Stimulated activated naive B cell treated with anti-CD40 and anti-IgM and Interleukin-4, amounts not matched to agents 10 μg/mL and 1 μg/mL and 100 μg/mL, for 72 hours (primary cell): ENCODE measurements around the gene UCHL5.
"Not testable (repeated sequence)": the region's sequence is repeated elsewhere in the genome, so short reads cannot be mapped to it uniquely, and the experiment has no call there.

Source experiments
- ATAC-seq, 2 donors: fragments of 150-1000 bp; cut with Tn5 transposase; replicated peaks; 2 replicates each; pipeline ENCODE4 v1.10.0; 2021; ENCODE audit warnings: moderate library complexity in 1 of 2
- DNase-seq: peaks from one replicate; pipeline ENCODE4 v3.0.0; 2021
- H3K27ac Mint-ChIP-seq: one replicate; pipeline ENCODE4 v1.8.0; 2022; ENCODE audit warnings: mild to moderate bottlenecking, mixed read lengths
- H3K27me3 Mint-ChIP-seq, 2 donors: one replicate each; pipeline ENCODE4 v1.8.0; 2022; ENCODE audit warnings: mixed read lengths in 2 of 2
- H3K36me3 Mint-ChIP-seq, 2 donors: one replicate each; pipeline ENCODE4 v1.8.0; 2022; ENCODE audit warnings: mixed read lengths in 2 of 2, mild to moderate bottlenecking in 1 of 2
- H3K4me1 Mint-ChIP-seq, 2 donors: one replicate each; pipeline ENCODE4 v1.8.0; 2022; ENCODE audit warnings: mixed read lengths in 2 of 2, mild to moderate bottlenecking in 1 of 2
- H3K4me3 Mint-ChIP-seq, 2 donors: one replicate each; pipeline ENCODE4 v1.8.0; 2022; ENCODE audit warnings: mild to moderate bottlenecking in 2 of 2, mixed read lengths in 2 of 2, moderate library complexity in 1 of 2
- H3K9me3 Mint-ChIP-seq, 2 donors: one replicate each; pipeline ENCODE4 v1.8.0; 2022; ENCODE audit warnings: mixed read lengths in 2 of 2, mild to moderate bottlenecking in 1 of 2

UCHL5 gene

GRCh38 chr1:193013005-193013404 lies 46.2 kb downstream of the UCHL5 start:
- ATAC-seq (no peak), DNase-seq (no peak)

GRCh38 chr1:193011406-193011805 lies 47.8 kb downstream of the UCHL5 start:
- DNase-seq (no peak), ATAC-seq (no peak)
- Mint-ChIP-seq H3K4me3 (no peak overlapping the region), H3K9me3 (peaks cover 0 to 2% of the 10 kb centered on the region in 2 donors), H3K27ac (no peak overlapping the region), H3K36me3 (peaks cover 6 to 7% of the 10 kb centered on the region in 2 donors), H3K4me1 (no peaks in the 10 kb centered on the region), H3K27me3 (no peaks in the 10 kb centered on the region)

More at GRCh38 chr1:193013005-193013404, 46.2 kb downstream of the UCHL5 start:
- Mint-ChIP-seq H3K36me3 (peaks cover 3 to 4% of the 10 kb centered on the region in 2 donors), H3K27ac (no peak overlapping the region), H3K9me3 (no peaks in the 10 kb centered on the region), H3K4me1 (no peaks in the 10 kb centered on the region), H3K4me3 (no peak overlapping the region), H3K27me3 (no peaks in the 10 kb centered on the region)

- Mint-ChIP-seq H3K9me3 (peaks cover 0 to 13% of the 10 kb centered on the region in 2 donors), H3K27me3 (no peaks in the 10 kb centered on the region), H3K4me1 (peaks cover 0 to 9% of the 10 kb centered on the region in 2 donors), H3K27ac (no peak overlapping the region), H3K4me3 (no peak overlapping the region), H3K36me3 (peaks cover 14 to 21% of the 10 kb centered on the region in 2 donors)
- ATAC-seq, result no peak
- no peak for DNase-seq
Measured at GRCh38 chr1:193009501-193009900, 49.7 kb downstream of the UCHL5 start.

- no peak for ATAC-seq
- no peak overlapping the region for H3K4me3 Mint-ChIP-seq
- H3K9me3 Mint-ChIP-seq, result peaks cover 0 to 15% of the 10 kb centered on the region in 2 donors
- H3K27ac Mint-ChIP-seq, result no peak overlapping the region
- peaks cover 0 to 17% of the 10 kb centered on the region in 2 donors for H3K4me1 Mint-ChIP-seq
- H3K27me3 Mint-ChIP-seq, result no peaks in the 10 kb centered on the region
- no peak for DNase-seq
- peaks cover 35 to 49% of the 10 kb centered on the region in 2 donors for H3K36me3 Mint-ChIP-seq
Measured at GRCh38 chr1:193005785-193006184, 53.4 kb downstream of the UCHL5 start.

- peaks cover 0 to 9% of the 10 kb centered on the region in 2 donors for H3K9me3 Mint-ChIP-seq
- no peak overlapping the region for H3K27ac Mint-ChIP-seq
- H3K27me3 Mint-ChIP-seq, result no peaks in the 10 kb centered on the region
- ATAC-seq (no peak), DNase-seq (no peak)
- H3K36me3 Mint-ChIP-seq, result peaks cover 55 to 77% of the 10 kb centered on the region in 2 donors
- H3K4me3 Mint-ChIP-seq, result no peak overlapping the region
- peaks cover 0 to 6% of the 10 kb centered on the region in 2 donors for H3K4me1 Mint-ChIP-seq
Measured at GRCh38 chr1:192998536-192998935, 60.6 kb downstream of the UCHL5 start.

GRCh38 chr1:192994141-192994540 lies 65.0 kb downstream of the UCHL5 start:
- ATAC-seq, result no peak
- Mint-ChIP-seq H3K4me1 (no peaks in the 10 kb centered on the region), H3K36me3 (peaks cover 30 to 46% of the 10 kb centered on the region in 2 donors), H3K27ac (no peak overlapping the region), H3K9me3 (peaks cover 0 to 5% of the 10 kb centered on the region in 2 donors), H3K4me3 (no peak overlapping the region), H3K27me3 (no peaks in the 10 kb centered on the region)
- DNase-seq, result no peak

GRCh38 chr1:192993426-192994085 lies 65.6 kb downstream of the UCHL5 start:
- Mint-ChIP-seq H3K4me1 (no peaks in the 10 kb centered on the region), H3K4me3 (no peak overlapping the region), H3K36me3 (peaks cover 24 to 40% of the 10 kb centered on the region in 2 donors), H3K9me3 (peaks cover 0 to under 1% of the 10 kb centered on the region in 2 donors), H3K27ac (no peak overlapping the region), H3K27me3 (no peaks in the 10 kb centered on the region)
- ATAC-seq (no peak), DNase-seq (no peak)

GRCh38 chr1:192986748-192987334 lies 72.3 kb downstream of the UCHL5 start:
- not testable (repeated sequence) for H3K4me1 Mint-ChIP-seq, H3K4me3 Mint-ChIP-seq, H3K27me3 Mint-ChIP-seq, DNase-seq, H3K27ac Mint-ChIP-seq, H3K9me3 Mint-ChIP-seq, ATAC-seq
- peaks cover 10 to 11% of the 10 kb centered on the region in 2 donors for H3K36me3 Mint-ChIP-seq

GRCh38 chr1:192986110-192986747 lies 72.9 kb downstream of the UCHL5 start:
- ATAC-seq (no peak), DNase-seq (no peak)
- no peak overlapping the region for H3K4me3 Mint-ChIP-seq
- H3K4me1 Mint-ChIP-seq, result peaks cover 2 to 8% of the 10 kb centered on the region in 2 donors
- H3K27ac Mint-ChIP-seq, result no peak overlapping the region
- H3K27me3 Mint-ChIP-seq, result no peaks in the 10 kb centered on the region
- peaks cover 10 to 11% of the 10 kb centered on the region in 2 donors for H3K36me3 Mint-ChIP-seq
- no peaks in the 10 kb centered on the region for H3K9me3 Mint-ChIP-seq

- Mint-ChIP-seq H3K9me3 (no peaks in the 10 kb centered on the region), H3K4me3 (no peak overlapping the region), H3K36me3 (peaks cover 16 to 20% of the 10 kb centered on the region in 2 donors), H3K4me1 (peaks cover 2 to 8% of the 10 kb centered on the region in 2 donors), H3K27me3 (no peaks in the 10 kb centered on the region), H3K27ac (no peak overlapping the region)
- no peak for DNase-seq
- ATAC-seq, result no peak
Measured at GRCh38 chr1:192984080-192984479, 75.1 kb downstream of the UCHL5 start.

GRCh38 chr1:192983349-192983980 lies 75.7 kb downstream of the UCHL5 start:
- ATAC-seq, result peak; percentile 63 to 65
- no peaks in the 10 kb centered on the region for H3K27me3 Mint-ChIP-seq
- DNase-seq, result no peak

GRCh38 chr1:192980856-192981255 lies 78.3 kb downstream of the UCHL5 start:
- DNase-seq (no peak), ATAC-seq (no peak)
- Mint-ChIP-seq H3K27ac (no peak overlapping the region), H3K9me3 (peaks cover 0 to 2% of the 10 kb centered on the region in 2 donors), H3K36me3 (peaks cover 16 to 21% of the 10 kb centered on the region in 2 donors), H3K27me3 (no peaks in the 10 kb centered on the region), H3K4me3 (no peak overlapping the region), H3K4me1 (peaks cover 2 to 8% of the 10 kb centered on the region in 2 donors)

More at GRCh38 chr1:192983349-192983980, 75.7 kb downstream of the UCHL5 start:
- peaks cover 18 to 26% of the 10 kb centered on the region in 2 donors for H3K36me3 Mint-ChIP-seq
- H3K4me1 Mint-ChIP-seq, result peaks cover 2 to 8% of the 10 kb centered on the region in 2 donors
- no peaks in the 10 kb centered on the region for H3K9me3 Mint-ChIP-seq
- H3K4me3 Mint-ChIP-seq, result no peak overlapping the region
- H3K27ac Mint-ChIP-seq, result no peak overlapping the region

GRCh38 chr1:192980334-192980733 lies 78.8 kb downstream of the UCHL5 start:
- DNase-seq, ATAC-seq, H3K9me3 Mint-ChIP-seq, H3K4me3 Mint-ChIP-seq, H3K4me1 Mint-ChIP-seq, H3K27me3 Mint-ChIP-seq, H3K27ac Mint-ChIP-seq: not testable (repeated sequence)
- peaks cover 14 to 22% of the 10 kb centered on the region in 2 donors for H3K36me3 Mint-ChIP-seq

GRCh38 chr1:192979542-192979941 lies 79.6 kb downstream of the UCHL5 start:
- Mint-ChIP-seq H3K27ac (no peak overlapping the region), H3K36me3 (peaks cover 14 to 22% of the 10 kb centered on the region in 2 donors), H3K9me3 (peaks cover 0 to 2% of the 10 kb centered on the region in 2 donors), H3K4me1 (peaks cover 2 to 8% of the 10 kb centered on the region in 2 donors), H3K4me3 (no peak overlapping the region), H3K27me3 (no peaks in the 10 kb centered on the region)
- DNase-seq (no peak), ATAC-seq (no peak)
